Measurements from ENCODE around the gene GIPC2. TPM values are rescaled to one million over a fixed set of nuclear protein-coding genes. Genes with fewer than 3 reads are reported as not detected.
"Not testable (repeated sequence)": the region's sequence is repeated elsewhere in the genome, so short reads cannot be mapped to it uniquely, and the experiment has no call there.

Gene GIPC2
- total RNA-seq, 1 donor from 2014 or later: 4.9 TPM

DNA sequence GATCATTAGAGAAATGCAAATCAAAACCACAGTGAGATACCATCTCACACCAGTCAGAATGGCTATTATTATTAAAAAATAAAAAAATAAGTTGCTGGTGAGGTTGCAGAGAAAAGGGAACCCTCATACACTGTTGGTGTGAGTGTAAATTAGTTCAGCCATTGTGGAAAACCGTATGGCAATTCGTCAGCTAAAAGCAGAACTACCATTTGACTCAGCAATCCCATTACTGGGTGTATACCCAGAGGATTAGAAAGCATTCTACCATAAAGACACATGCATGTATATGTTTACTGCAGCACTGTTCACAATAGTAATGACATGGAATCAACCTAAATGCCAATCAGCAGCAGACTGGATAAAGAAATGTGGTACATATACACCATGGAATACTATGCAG lies 42.2 kb downstream of the GIPC2 start:
- no peak for ATAC-seq
- DNase-seq: no peak
- intact Hi-C loops (cut with micrococcal nuclease): no loop called here

DNA sequence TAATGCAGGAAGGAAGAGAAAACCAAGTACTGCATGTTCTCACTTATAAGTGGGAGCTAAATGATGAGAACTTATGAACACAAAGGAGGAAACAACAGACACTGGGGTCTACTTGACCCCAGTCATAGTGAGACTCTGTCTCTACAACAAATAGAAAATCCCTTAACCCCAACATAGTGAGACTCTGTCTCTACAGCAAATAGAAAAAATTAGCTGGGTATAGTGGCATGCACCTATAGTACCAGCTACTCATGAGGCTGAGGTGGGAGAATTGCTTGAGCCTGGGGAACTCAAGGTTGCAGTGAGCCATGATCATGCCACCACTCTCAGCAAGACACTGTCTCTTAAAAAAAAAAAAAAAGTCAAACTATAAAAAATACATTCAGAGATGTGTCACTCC lies 42.7 kb downstream of the GIPC2 start:
- intact Hi-C loops (cut with micrococcal nuclease): no loop called here
- no peak for ATAC-seq
- DNase-seq: no peak

DNA sequence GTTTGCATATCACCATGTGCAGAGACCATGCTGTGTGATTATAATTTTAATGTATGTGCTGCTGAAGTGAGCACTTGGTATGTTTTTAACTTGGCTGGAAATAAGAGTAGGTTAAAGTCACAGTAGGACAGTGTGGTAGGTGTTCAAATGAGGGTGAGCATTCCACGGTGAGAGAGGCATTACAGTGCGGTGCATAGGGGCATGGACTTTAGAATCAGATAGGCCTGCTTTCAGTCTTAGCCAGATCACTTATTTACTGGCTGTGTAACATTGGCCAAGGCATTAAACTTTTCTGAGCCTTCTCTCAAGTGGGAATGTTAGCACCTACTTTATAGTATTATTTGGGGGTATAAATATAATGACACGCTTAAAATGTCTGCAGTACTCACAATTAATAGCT lies 43.2 kb downstream of the GIPC2 start:
- DNase-seq (no peak), ATAC-seq (no peak)
- intact Hi-C loops (cut with micrococcal nuclease): no loop called here

DNA sequence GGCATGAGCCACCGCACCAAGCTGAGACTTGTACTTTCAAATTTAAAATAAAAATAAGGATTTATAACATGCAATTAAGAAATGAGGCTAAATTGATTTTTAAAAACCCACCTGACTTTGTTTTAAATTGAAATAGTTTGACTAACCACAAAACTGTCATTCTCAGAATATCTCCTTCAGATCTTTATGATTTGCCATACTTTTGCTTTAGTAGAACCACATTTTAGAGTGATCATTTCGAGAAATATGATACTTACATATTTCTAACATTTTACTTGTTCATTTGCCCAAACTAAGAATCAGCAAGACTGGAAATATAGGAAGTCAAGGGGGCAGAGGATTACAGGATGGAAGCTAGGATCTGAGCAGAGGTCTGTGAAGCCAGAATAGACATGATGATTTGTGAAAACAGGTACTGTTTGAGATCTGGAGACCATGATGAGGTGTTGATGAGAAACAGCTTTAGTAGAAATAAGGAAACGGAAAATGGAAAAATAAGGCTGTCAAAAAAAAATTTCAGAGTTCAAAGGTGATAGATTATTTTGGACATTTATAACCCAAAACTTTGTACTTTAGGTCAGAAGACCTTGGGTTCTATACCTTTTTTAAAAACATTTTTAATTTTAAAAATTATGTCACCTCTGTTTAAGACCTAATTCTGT lies 44.8 kb downstream of the GIPC2 start:
- intact Hi-C loops (cut with micrococcal nuclease): no loop called here
- no peak for DNase-seq

DNA sequence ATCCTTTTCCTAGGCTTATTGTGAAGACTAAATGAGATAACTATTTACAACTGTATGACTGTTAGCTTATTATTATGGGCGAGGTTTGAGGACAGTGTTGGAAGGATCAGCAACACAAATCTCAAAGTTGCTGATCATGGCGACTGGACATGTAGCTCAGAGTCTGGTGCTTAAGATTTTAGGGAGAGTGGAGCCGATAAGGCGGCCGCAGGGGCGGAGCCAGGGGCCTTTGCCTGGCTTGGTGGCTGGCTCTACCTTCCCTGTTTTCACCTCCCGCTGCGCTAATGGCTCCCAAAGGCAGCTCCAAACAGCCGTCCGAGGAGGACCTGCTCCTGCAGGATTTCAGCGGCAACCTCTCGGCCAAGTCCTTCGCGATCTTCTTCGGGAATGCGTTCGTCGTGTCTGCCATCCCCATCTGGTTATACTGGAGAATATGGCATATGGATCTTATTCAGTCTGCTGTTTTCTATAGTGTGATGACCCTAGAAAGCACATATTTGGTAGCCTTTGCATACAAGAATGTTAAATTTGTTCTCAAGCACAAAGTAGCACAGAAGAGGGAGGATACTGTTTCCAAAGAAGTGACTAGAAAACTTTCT lies 45.5 kb downstream of the GIPC2 start:
- intact Hi-C loops (cut with micrococcal nuclease): no loop called here
- DNase-seq: no peak

More for the DNA sequence above, 44.8 kb downstream of the GIPC2 start:
- ATAC-seq: no peak

DNA sequence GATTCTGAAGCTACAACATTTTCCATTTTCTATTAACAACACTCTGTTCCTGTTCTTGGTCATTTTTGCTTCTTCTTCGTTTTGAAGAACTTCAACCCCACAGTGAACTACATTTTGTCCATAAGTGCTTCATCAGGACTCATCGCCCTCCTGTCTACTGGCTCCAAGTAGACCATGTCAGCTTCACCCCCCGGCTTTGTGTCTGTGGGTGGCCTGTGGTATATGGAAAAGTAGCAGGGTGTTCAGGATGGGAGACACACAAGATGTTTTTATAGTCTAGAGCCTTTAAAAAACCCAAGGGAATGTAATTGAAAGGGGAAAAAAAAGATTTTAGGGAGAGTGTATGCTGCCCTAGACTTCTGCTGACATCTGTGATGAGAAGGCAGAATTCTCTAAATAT lies 46.1 kb downstream of the GIPC2 start:
- no peak for DNase-seq
- intact Hi-C loops (cut with micrococcal nuclease): no loop called here
- ATAC-seq: no peak

More for the DNA sequence above, 45.5 kb downstream of the GIPC2 start:
- no peak for ATAC-seq

DNA sequence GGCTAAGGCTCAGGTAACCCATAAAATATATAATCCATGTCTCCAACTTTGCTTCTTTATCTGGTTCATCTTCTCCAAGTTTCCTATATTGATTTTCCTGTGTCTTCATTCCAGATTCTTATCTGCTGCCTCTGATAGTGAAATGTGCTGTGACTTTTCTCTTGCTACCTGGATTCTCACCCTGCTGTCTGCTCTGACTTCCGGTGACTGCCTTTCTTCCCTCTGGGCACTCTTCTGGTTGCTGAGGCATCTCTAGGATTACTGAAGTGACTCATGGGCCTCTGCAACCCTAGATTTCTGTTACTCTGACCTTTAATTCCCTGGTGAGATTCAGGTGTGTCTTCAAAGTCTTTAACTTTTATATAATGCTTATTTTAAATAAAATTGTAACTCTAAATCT lies 46.9 kb downstream of the GIPC2 start:
- intact Hi-C loops (cut with micrococcal nuclease): no loop called here
- DNase-seq (no peak), ATAC-seq (no peak)

DNA sequence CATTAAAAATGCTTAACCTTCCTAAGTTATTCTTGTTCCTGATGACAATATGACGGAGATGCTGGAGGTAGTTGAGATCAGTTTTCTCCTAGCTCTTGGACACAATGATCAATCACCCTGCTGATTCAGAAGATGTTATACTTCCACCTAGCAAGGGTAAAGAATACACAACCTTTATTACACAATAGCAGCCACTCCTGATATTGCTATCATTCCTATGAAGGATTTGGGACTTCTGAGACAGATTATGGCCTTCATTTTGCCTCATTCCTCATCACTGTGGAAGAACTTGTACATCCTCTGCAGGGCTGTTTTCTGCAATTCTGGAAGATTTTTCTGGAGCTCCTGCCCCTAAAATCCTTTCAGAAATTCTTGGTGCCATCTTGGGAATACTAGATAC lies 47.8 kb downstream of the GIPC2 start:
- DNase-seq (no peak), ATAC-seq (no peak)
- intact Hi-C loops (cut with micrococcal nuclease): no loop called here

DNA sequence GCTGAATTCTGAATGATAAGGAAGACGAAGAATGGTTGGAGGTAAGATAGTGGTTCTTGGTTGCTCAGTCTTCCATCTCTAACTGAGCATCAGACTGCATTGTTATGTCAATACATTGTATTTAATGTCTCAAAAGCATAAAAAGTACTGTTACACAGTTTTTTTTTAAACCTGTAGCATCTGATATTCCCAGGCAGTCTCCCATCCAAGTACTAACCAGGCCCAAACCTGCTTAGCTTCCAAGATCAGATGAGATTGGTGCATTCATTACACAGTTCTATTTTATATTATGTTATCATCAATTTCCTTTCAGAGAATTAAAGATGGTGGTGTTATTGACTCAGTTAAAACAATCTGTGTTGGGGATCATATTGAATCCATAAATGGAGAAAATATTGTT lies 48.9 kb downstream of the GIPC2 start:
- intact Hi-C loops (cut with micrococcal nuclease): no loop called here
- DNase-seq (no peak), ATAC-seq (no peak)

DNA sequence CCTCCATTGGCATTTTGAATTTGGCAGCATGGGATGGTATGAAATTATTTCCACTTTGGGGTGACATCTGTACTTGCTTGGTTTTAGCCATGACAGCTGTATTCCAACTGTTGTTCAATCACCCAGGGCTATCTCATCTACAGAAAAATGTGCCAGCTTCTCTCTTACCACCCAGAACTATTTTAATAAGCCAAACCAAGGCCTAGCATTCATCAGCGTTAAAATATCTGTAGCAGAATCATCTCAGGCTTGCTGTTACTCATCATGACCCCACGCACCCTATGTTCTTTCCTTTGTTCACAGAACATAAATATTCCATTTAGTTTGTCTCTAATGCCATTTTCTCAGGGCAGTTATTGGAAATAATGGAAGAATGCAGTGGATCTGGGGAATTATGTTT lies 49.8 kb downstream of the GIPC2 start:
- intact Hi-C loops (cut with micrococcal nuclease): no loop called here
- DNase-seq (no peak), ATAC-seq (no peak)

DNA sequence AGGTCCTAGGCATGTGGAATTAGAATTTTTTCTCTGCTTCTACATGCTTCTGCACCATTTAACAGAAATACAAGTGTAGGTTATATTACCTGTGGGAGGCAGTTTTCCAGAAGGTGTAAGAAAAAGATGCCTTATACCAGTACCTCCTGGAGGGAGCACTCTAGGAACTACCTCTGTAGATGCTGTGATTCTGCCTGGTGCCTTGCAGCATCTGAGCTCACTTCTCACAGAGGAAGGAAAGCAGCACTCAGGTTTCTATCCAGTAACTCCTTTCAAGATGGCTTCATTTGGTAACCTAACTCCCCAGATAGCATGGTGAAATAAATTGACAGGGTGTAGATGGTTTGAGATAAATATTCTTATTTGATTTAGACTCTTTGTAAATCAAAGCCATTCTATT lies 50.3 kb downstream of the GIPC2 start:
- no peak for ATAC-seq
- intact Hi-C loops (cut with micrococcal nuclease): no loop called here
- no peak for DNase-seq

DNA sequence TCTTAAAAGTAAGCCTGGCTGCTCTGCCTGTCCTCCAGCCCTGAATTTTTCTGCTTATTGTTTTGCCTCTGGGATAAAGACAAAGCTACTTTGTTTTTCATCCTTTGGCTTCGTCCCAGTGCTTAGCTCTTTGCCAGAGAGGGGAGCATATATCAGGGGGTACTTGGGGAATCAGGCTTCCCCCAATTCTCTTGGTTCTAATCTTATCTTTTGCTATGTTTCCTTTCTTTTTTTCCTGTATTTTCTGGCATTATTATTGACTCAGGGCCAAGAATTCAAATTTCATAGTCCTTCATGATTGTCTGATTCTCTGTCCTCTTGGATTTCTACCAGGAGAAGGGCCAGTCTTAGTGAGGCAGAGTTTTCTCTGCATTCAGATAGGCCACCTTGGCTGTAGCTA lies 51.2 kb downstream of the GIPC2 start:
- DNase-seq (no peak), ATAC-seq (no peak)
- intact Hi-C loops (cut with micrococcal nuclease): no loop called here

DNA sequence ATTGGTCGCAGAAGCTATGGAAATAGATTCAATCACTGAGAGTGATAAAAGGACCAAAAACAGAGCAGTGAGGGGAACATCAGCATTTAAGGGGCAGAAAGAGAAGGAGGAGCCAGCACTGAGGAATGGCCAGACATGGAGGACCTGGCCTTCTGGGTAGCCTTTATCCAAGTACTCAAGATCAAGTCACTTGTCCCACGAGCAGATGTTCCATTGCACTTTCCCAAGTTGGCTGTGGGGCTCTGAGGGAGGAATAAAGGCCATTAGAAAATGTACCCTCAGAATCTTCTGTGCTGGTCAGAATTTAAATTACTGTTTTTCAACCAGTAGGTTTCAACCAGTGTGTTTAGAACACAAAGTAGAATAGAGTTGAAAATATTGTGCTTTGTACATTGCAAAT lies 55.3 kb downstream of the GIPC2 start:
- intact Hi-C loops (cut with micrococcal nuclease): no loop called here
- ATAC-seq (peak; percentile 11), DNase-seq (no peak)

DNA sequence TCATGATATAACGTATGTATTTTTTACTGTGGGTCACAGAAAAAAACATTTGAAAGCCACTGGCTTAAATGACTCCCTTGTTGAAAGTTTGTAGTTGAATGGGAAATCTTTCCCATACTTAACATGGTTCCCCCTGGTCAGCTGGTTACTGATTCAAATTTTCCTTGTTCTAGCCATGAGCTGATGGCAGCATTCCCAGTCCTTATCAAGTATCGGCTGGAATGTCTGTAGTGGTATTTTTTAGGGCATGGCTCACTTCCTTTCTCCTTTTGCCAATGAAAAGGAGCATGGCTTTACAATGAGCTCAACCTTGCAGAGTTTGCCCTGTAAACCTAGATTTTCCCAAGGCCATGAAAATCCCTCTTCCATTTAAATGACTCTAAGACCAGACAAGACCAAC lies 55.7 kb downstream of the GIPC2 start:
- intact Hi-C loops (cut with micrococcal nuclease): no loop called here
- DNase-seq: no peak

DNA sequence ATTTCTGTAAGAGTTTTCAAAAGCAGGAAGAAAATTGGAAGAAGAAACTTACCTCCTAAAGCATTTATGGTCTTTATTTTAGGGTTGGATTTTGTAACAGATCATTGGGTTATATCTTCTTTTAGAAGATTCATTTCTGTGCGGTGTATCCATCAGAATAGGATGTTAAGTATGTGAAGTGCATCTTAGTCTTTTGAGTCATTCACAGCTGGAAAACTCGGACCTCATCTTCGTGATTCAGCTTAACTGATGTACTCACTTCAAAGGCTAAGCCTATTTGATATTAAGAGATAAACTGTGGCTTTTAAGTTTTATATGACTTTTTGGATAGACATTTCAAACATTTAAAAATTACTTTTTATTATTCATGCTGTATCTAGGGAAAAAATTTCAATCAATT lies 56.3 kb downstream of the GIPC2 start:
- DNase-seq: no peak
- intact Hi-C loops (cut with micrococcal nuclease): no loop called here
- ATAC-seq: no peak

More for the DNA sequence above, 55.7 kb downstream of the GIPC2 start:
- ATAC-seq: peak; percentile 93

DNA sequence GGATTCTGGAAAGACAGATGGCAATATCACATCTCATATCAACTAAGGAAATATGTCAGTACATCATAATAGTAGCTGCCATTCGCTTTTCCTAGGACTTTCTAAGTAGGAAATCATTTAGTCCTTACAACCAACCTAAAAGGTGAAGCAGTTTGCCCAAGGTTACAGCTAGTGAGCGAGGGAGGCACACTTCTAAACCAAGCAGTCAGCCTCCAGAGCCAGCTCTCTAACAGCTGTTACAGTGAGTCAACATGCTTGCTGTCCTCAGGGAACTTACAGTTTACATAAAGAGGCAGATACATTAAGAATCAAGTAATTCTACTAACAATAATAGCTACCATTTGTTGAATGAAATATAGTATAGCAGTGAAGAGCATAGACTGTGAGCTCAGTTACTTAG lies 57.1 kb downstream of the GIPC2 start:
- no peak for DNase-seq
- ATAC-seq: peak; percentile 27
- intact Hi-C loops (cut with micrococcal nuclease): no loop called here

DNA sequence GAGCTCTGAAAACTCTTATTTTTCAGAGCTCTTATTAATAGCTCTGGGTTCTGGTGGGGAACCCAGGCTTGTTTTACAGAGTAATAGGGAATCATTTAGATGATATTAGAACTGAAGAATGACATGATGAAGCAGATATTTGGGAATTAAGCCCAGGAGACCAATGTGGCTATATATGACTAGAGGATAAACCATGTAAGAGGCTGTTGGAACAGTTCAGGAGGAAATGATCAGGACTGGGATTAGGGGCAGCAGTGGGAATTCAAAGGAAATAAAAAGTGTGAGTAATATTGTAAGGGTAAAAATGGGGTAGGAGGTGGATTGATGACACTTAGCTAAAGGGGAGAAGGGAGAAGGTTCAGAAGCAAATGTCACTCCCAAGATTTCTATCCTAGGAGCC lies 58.6 kb downstream of the GIPC2 start:
- intact Hi-C loops (cut with micrococcal nuclease): no loop called here
- ATAC-seq (no peak), DNase-seq (no peak)

DNA sequence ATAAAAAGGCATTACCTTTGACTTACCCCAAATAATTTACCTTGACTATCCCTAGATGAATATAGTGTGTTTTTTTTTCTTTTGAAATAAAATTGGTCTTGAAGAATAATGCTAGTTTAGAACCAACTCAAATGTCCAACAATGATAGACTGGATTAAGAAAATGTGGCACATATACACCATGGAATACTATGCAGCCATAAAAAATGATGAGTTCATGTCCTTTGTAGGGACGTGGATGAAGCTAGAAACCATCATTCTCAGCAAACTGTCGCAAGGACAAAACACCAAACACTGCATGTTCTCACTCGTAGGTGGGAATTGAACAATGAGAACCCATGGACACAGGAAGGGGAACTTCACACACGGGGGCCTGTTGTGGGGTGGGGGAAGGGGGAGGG lies 63.9 kb downstream of the GIPC2 start:
- not testable (repeated sequence) for ATAC-seq, DNase-seq
- intact Hi-C loops (cut with micrococcal nuclease): loop anchor here (5.0 kb wide), 1 partner anchor 132 kb away; the partner anchor contains the start of gene FUBP1

DNA sequence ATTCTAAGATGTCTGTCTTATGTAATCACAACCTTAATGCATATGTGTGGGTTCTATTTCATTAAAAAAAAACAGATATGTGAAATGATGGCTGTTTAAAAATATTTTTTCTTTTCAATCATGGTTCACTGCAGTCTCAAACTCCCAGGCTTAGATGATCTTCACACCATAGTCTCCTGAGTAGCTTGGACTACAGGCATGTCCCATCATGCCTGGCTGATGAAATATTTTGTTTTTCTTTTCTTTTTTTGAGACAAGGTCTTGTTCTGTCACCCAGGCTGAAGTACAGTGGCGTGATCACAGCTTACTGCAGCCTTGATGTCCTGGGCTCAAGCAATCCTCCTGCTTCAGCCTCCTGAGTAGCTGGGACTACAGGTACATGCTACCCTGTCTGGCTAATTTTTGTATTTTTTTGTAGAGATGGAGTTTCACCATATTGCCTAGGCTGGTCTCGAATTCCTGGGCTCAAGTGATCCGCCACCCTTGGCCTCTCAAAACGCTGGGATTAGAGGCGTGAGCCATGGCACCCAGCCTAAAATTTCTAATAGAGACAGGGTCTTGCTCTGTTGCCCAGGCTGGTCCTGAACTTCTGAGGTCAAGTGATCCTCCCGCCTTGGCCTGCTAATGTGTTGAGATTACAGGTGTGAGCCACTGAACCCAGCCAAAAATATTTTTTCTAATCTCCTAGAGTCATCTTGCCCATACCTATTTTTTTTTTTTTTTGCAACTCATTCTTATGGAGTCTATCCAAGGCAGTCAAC lies 67.6 kb downstream of the GIPC2 start:
- no peak for ATAC-seq

More for the DNA sequence above, 67.6 kb downstream of the GIPC2 start:
- no peak for DNase-seq
- intact Hi-C loops (cut with micrococcal nuclease): loop anchor here (5.0 kb wide), 1 partner anchor 136 kb away; the partner anchor contains the start of gene FUBP1
